Measurements from ENCODE around the gene ATP2B3. TPM values are rescaled to one million over a fixed set of nuclear protein-coding genes. Genes with fewer than 3 reads are reported as not detected.

ATP2B3 gene
- total and polyA plus RNA-seq, 10 of the 15 experiments (the other 5 are each of a cell fraction or from before 2014, with no cell fraction given), result 0.01 TPM; not detected in 9

DNA sequence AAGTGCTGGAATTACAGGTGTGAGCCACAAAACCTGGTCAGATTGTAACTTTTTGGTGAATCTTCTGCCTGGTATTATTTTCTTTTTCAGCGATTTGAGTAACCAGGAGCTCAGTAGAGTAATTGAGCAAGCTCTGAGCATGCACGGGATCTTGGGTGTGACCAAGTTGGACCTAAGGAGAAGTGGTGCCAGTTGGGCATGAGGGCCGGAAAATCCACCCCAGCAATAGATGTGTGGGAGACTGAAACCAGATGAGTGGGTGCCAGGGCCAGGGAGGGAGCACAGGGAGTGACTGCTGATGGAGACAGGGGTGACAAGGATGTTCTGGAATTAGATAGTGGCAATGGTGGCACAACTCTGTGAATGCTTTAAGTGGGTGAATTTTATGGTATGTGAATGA is 85.2 kb downstream of the ATP2B3 start:
- intact Hi-C loops (cut with micrococcal nuclease; ENCODE audit: unreplicated experiment) (no loop called here), in situ Hi-C loops (cut with MboI) (loop anchor here (10.0 kb wide), 1 partner anchor 112 kb away; no protein-coding TSS in a partner anchor)
- H4K20me1 ChIP-seq (ENCODE audit: control insufficient read depth, insufficient read depth), result no peaks in the 10 kb centered on the region
- DNase-seq (ENCODE audit: low read depth, low spot score) (no peak), ATAC-seq (no peak), FAIRE-seq (no peak)
- H3K9ac ChIP-seq (ENCODE audit: control insufficient read depth, insufficient read depth, low read length), result no peak overlapping the region
- no peak for TF ChIP-seq RAD21 (IDR thresholded peaks at IDR 0.05; ENCODE audit: insufficient read depth, low read depth, low read length)
- no peak for TF ChIP-seq RAD51 (IDR thresholded peaks at IDR 0.05)
- no peak for TF ChIP-seq SP1 (IDR thresholded peaks at IDR 0.05; ENCODE audit: low read depth, low read length)
- TF ChIP-seq ASH2L (IDR thresholded peaks at IDR 0.05; ENCODE audit: borderline replicate concordance, low read depth), result no peak
- TF ChIP-seq, protein P1, sequence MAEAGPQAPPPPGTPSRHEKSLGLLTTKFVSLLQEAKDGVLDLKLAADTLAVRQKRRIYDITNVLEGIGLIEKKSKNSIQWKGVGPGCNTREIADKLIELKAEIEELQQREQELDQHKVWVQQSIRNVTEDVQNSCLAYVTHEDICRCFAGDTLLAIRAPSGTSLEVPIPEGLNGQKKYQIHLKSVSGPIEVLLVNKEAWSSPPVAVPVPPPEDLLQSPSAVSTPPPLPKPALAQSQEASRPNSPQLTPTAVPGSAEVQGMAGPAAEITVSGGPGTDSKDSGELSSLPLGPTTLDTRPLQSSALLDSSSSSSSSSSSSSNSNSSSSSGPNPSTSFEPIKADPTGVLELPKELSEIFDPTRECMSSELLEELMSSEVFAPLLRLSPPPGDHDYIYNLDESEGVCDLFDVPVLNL (IDR thresholded peaks at IDR 0.05; ENCODE audit: low read depth, low read length), result no peak
- TF ChIP-seq RCOR1 (conservative IDR thresholded peaks at IDR 0.05; ENCODE audit: low read depth, low read length), result no peak
- TF ChIP-seq CBX3 (IDR thresholded peaks at IDR 0.05; ENCODE audit: borderline replicate concordance, low read depth), result no peak
- TF ChIP-seq IKZF2 (IDR thresholded peaks at IDR 0.05), result no peak
- TF ChIP-seq, protein P2, sequence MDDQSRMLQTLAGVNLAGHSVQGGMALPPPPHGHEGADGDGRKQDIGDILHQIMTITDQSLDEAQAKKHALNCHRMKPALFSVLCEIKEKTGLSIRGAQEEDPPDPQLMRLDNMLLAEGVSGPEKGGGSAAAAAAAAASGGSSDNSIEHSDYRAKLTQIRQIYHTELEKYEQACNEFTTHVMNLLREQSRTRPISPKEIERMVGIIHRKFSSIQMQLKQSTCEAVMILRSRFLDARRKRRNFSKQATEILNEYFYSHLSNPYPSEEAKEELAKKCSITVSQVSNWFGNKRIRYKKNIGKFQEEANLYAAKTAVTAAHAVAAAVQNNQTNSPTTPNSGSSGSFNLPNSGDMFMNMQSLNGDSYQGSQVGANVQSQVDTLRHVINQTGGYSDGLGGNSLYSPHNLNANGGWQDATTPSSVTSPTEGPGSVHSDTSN (IDR thresholded peaks at IDR 0.05; ENCODE audit: insufficient replicate concordance, low read depth, low read length), result no peak
- TF ChIP-seq, protein P3, sequence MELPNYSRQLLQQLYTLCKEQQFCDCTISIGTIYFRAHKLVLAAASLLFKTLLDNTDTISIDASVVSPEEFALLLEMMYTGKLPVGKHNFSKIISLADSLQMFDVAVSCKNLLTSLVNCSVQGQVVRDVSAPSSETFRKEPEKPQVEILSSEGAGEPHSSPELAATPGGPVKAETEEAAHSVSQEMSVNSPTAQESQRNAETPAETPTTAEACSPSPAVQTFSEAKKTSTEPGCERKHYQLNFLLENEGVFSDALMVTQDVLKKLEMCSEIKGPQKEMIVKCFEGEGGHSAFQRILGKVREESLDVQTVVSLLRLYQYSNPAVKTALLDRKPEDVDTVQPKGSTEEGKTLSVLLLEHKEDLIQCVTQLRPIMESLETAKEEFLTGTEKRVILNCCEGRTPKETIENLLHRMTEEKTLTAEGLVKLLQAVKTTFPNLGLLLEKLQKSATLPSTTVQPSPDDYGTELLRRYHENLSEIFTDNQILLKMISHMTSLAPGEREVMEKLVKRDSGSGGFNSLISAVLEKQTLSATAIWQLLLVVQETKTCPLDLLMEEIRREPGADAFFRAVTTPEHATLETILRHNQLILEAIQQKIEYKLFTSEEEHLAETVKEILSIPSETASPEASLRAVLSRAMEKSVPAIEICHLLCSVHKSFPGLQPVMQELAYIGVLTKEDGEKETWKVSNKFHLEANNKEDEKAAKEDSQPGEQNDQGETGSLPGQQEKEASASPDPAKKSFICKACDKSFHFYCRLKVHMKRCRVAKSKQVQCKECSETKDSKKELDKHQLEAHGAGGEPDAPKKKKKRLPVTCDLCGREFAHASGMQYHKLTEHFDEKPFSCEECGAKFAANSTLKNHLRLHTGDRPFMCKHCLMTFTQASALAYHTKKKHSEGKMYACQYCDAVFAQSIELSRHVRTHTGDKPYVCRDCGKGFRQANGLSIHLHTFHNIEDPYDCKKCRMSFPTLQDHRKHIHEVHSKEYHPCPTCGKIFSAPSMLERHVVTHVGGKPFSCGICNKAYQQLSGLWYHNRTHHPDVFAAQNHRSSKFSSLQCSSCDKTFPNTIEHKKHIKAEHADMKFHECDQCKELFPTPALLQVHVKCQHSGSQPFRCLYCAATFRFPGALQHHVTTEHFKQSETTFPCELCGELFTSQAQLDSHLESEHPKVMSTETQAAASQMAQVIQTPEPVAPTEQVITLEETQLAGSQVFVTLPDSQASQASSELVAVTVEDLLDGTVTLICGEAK (IDR thresholded peaks at IDR 0.05; ENCODE audit: borderline replicate concordance), result no peak
- no peak for TF ChIP-seq EGR1 (IDR thresholded peaks at IDR 0.05; ENCODE audit: borderline replicate concordance in 1 of 2, low read depth in 2 of 2, low read length in 2 of 2)
- TF ChIP-seq IRF4 (IDR thresholded peaks at IDR 0.05; ENCODE audit: low read depth, low read length), result no peak
- no peak for TF ChIP-seq SMC3 (IDR thresholded peaks at IDR 0.05; ENCODE audit: borderline replicate concordance, low read length)
- TF ChIP-seq RB1 (IDR thresholded peaks at IDR 0.05; ENCODE audit: borderline replicate concordance), result no peak
- TF ChIP-seq, protein P4, sequence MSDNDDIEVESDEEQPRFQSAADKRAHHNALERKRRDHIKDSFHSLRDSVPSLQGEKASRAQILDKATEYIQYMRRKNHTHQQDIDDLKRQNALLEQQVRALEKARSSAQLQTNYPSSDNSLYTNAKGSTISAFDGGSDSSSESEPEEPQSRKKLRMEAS (IDR thresholded peaks at IDR 0.05; ENCODE audit: low read depth, low read length), result no peak
- TF ChIP-seq MYC (IDR thresholded peaks at IDR 0.05; ENCODE audit: insufficient read depth, insufficient read length, insufficient replicate concordance, low read length, severe bottlenecking), result no peak
- no peak for TF ChIP-seq RFX5 (IDR thresholded peaks at IDR 0.05; ENCODE audit: low read depth, low read length)
- TF ChIP-seq, protein P5, sequence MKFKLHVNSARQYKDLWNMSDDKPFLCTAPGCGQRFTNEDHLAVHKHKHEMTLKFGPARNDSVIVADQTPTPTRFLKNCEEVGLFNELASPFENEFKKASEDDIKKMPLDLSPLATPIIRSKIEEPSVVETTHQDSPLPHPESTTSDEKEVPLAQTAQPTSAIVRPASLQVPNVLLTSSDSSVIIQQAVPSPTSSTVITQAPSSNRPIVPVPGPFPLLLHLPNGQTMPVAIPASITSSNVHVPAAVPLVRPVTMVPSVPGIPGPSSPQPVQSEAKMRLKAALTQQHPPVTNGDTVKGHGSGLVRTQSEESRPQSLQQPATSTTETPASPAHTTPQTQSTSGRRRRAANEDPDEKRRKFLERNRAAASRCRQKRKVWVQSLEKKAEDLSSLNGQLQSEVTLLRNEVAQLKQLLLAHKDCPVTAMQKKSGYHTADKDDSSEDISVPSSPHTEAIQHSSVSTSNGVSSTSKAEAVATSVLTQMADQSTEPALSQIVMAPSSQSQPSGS (IDR thresholded peaks at IDR 0.05; ENCODE audit: low read length), result no peak
- H3K4me3 ChIP-seq, result no peak overlapping the region
- ChIA-PET RAD21 (ENCODE audit: unreplicated experiment) (no interaction called here), SMC1A (ENCODE audit: uncharacterized antibody, unreplicated experiment) (no interaction called here), POLR2A (no interaction called here), CTCF (no interaction called here)
- no peak overlapping the region for H3K27ac ChIP-seq (ENCODE audit: control insufficient read depth, insufficient read depth)
- H3K9me3 ChIP-seq (replicated peaks; ENCODE audit: control insufficient read depth, insufficient read depth, low read length), result no peaks in the 10 kb centered on the region
- H3K36me3 ChIP-seq (ENCODE audit: control insufficient read depth in 2 of 2, insufficient read depth in 2 of 2, low read length in 1 of 2), result no peaks in the 10 kb centered on the region
- 39% methylated on average over 3 of the region's 3 CpGs for WGBS (ENCODE audit: insufficient coverage, insufficient replicate concordance, low lambda C conversion rate, missing lambda C conversion rate)
- peaks cover 7% of the 10 kb centered on the region; the same call in 1 of the 2 replicates for H3K79me2 ChIP-seq (ENCODE audit: control insufficient read depth, insufficient read depth, low read length)
- BruUV-seq (replicated peaks), result no TSS peak
- no peak overlapping the region for H2AFZ ChIP-seq (ENCODE audit: control insufficient read depth, low read depth, low read length)
- H3K4me2 ChIP-seq (ENCODE audit: control insufficient read depth, insufficient read depth), result no peak overlapping the region
- no peaks in the 10 kb centered on the region; the same call in 1 of the 2 replicates for H3K4me1 ChIP-seq (ENCODE audit: control insufficient read depth, insufficient read depth, low read length)
- H3K27me3 ChIP-seq (replicated peaks in 1 of 2; ENCODE audit: control insufficient read depth in 2 of 2, insufficient read depth in 2 of 2, low read length in 1 of 2), result no peaks in the 10 kb centered on the region

All from GM12878 (cell line).